SK-N-SH (cell line): ENCODE data around the gene CACNA1F. TPM values are rescaled to one million over a fixed set of nuclear protein-coding genes. Genes with fewer than 3 reads are reported as not detected.

Source experiments
- CTCF ChIA-PET: fragments of 300-600, 350-600 bp; formaldehyde crosslinking; extraction: SDS; loops from one replicate; lab custom pipeline; 2021; lab: Yijun Ruan, JAX
- POLR2A ChIA-PET: fragments of 350-600 bp; sonication (Branson Sonifier 250); formaldehyde crosslinking; extraction: SDS; loops from one replicate; lab custom pipeline; 2020; ENCODE audit warnings: antibody characterized with exemption, inconsistent platforms; lab: Yijun Ruan, JAX
- DNase-seq: peaks from one replicate; pipeline ENCODE4 v3.0.0; 2012
- H2AFZ ChIP-seq: fragments of 200-600 bp; sonication (generic); 2 replicates; pipeline ENCODE4 v1.8.1; 2016; ENCODE audit warnings: antibody characterized with exemption, mild to moderate bottlenecking, low read depth
- H3F3A ChIP-seq: fragments of 200-600 bp; sonication (generic); replicated peaks from 2 replicates; pipeline ENCODE3; 2016; ENCODE audit warnings: antibody characterized with exemption, mild to moderate bottlenecking; ENCODE audit not compliant: insufficient read depth
- H3K27ac ChIP-seq, 2 experiments: fragments of 200-500 bp in 1 of 2; fragments of 200-600 bp in 1 of 2; sonication (Bioruptor generic) in 1 of 2; sonication (generic), shearing (Covaris generic) in 1 of 2; 2 replicates each; pipeline versions ENCODE4 v1.5.1 to v1.6.1; 2014 to 2016; ENCODE audit warnings: low read depth in 2 of 2, inconsistent platforms in 1 of 2, low read length in 1 of 2, mild to moderate bottlenecking in 1 of 2, mixed read lengths in 1 of 2
- H3K27me3 ChIP-seq: fragments of 200-600 bp; sonication (generic), shearing (Covaris generic); 2 replicates; pipeline ENCODE4 v1.6.1; 2016; ENCODE audit warnings: mixed run types; ENCODE audit not compliant: insufficient read depth
- H3K36me3 ChIP-seq, 2 experiments: fragments of 200-500 bp in 1 of 2; fragments of 200-600 bp in 1 of 2; sonication (Bioruptor generic) in 1 of 2; sonication (generic) in 1 of 2; replicated peaks in 1 of 2; 2 replicates each; pipeline versions ENCODE3 to v1.5.1; 2014 to 2016; ENCODE audit warnings: low read length in 1 of 2, mild to moderate bottlenecking in 1 of 2; ENCODE audit not compliant: insufficient read depth in 2 of 2, control insufficient read depth in 1 of 2
- H3K4me1 ChIP-seq, 2 experiments: fragments of 200-500 bp in 1 of 2; fragments of 200-600 bp in 1 of 2; sonication (Bioruptor generic) in 1 of 2; sonication (generic), shearing (Covaris generic) in 1 of 2; 2 replicates each; pipeline versions ENCODE4 v1.5.1 to v1.6.1; 2014 to 2016; ENCODE audit warnings: low read depth in 1 of 2, low read length in 1 of 2, mixed run types in 1 of 2; ENCODE audit not compliant: insufficient read depth in 2 of 2, control insufficient read depth in 1 of 2
- H3K4me2 ChIP-seq: fragments of 200-600 bp; sonication (generic), shearing (Covaris generic); 2 replicates; pipeline ENCODE4 v1.6.1; 2017; ENCODE audit warnings: mixed run types
- H3K4me3 ChIP-seq, 2 experiments: fragments of 200-500 bp in 1 of 2; fragments of 200-600 bp in 1 of 2; sonication (Bioruptor generic) in 1 of 2; sonication (generic), shearing (Covaris generic) in 1 of 2; 2 replicates each; pipeline versions ENCODE4 v1.5.1 to v1.8.1; 2014 to 2016; ENCODE audit warnings: low read depth in 2 of 2, inconsistent platforms in 1 of 2, low read length in 1 of 2, mild to moderate bottlenecking in 1 of 2, mixed read lengths in 1 of 2, moderate library complexity in 1 of 2
- H3K79me2 ChIP-seq: fragments of 200-600 bp; sonication (generic); 2 replicates; pipeline ENCODE4 v1.8.1; 2017; ENCODE audit warnings: mild to moderate bottlenecking; ENCODE audit not compliant: insufficient read depth
- H3K9ac ChIP-seq: fragments of 200-600 bp; sonication (generic); 2 replicates; pipeline ENCODE4 v1.6.1; 2017; ENCODE audit warnings: mixed run types
- H3K9me2 ChIP-seq: fragments of 200-600 bp; sonication (generic); 2 replicates; pipeline ENCODE4 v1.6.1; 2017; ENCODE audit warnings: mixed run types
- H3K9me3 ChIP-seq: fragments of 200-600 bp; sonication (generic); 2 replicates; pipeline ENCODE4 v1.6.1; 2017; ENCODE audit warnings: mixed run types, mild to moderate bottlenecking, moderate library complexity
- H4K20me1 ChIP-seq: fragments of 200-600 bp; sonication (generic); 2 replicates; pipeline ENCODE4 v1.6.1; 2017; ENCODE audit warnings: mild to moderate bottlenecking, mixed run types; ENCODE audit not compliant: insufficient read depth
- CTCF ChIP-seq: fragments of 200-600 bp; sonication (generic); IDR thresholded peaks from 2 replicates; pipeline ENCODE4 v1.6.1; 2017; ENCODE audit warnings: antibody characterized with exemption, mild to moderate bottlenecking, moderate library complexity
- FOSL2 ChIP-seq: IDR thresholded peaks from 2 replicates; pipeline ENCODE4 v1.4.0; 2012; ENCODE audit warnings: low read depth, mild to moderate bottlenecking, moderate library complexity, borderline replicate concordance
- FOXJ3 ChIP-seq: sonication (generic); formaldehyde crosslinking; IDR thresholded peaks from 2 replicates; pipeline ENCODE4 v1.5.1; 2020; ENCODE audit warnings: mild to moderate bottlenecking, missing genetic modification reagents
- MAX ChIP-seq: IDR thresholded peaks from 2 replicates; pipeline ENCODE4 v1.4.0; 2012; ENCODE audit warnings: low read depth
- REST ChIP-seq: IDR thresholded peaks from 2 replicates; pipeline ENCODE4 v1.6.1; 2012; ENCODE audit warnings: mild to moderate bottlenecking, low read depth, low read length, moderate library complexity
- RFX5 ChIP-seq: IDR thresholded peaks from 2 replicates; pipeline ENCODE4 v1.6.1; 2012; ENCODE audit warnings: mild to moderate bottlenecking, improper control_type of control experiment, low read length
- RXRA ChIP-seq: IDR thresholded peaks from 2 replicates; pipeline ENCODE4 v1.4.0; 2012; ENCODE audit warnings: low read depth, mild to moderate bottlenecking, borderline replicate concordance
- SIN3A ChIP-seq: IDR thresholded peaks from 2 replicates; pipeline ENCODE4 v1.6.1; 2012; ENCODE audit warnings: low read depth, mild to moderate bottlenecking, low read length, moderate library complexity, borderline replicate concordance
- TAF1 ChIP-seq: IDR thresholded peaks from 2 replicates; pipeline ENCODE4 v1.6.1; 2012; ENCODE audit warnings: low read depth, mild to moderate bottlenecking, low read length, moderate library complexity, borderline replicate concordance
- ZBTB33 ChIP-seq: IDR thresholded peaks from 2 replicates; pipeline ENCODE4 v1.4.0; 2012; ENCODE audit warnings: low read depth, borderline replicate concordance
- WGBS: methylation state at CpG from one replicate; pipeline ENCODE4 v1.1.6; 2017; ENCODE audit warnings: low lambda C conversion rate; 5-methylcytosine and 5-hydroxymethylcytosine counted together
- polyA plus RNA-seq, 3 experiments: library from polyadenylated mRNA; depleted of rRNA; stranded (reverse); fragments of >200 nt; gene quantifications; 2 replicates each; pipeline ENCODE4 v1.2.3, GENCODE V29; 2012

The CACNA1F gene
- polyA plus RNA-seq, 1 of the 3 experiments (the other 2 are of a cell fraction) = not detected

- WGBS = 0% methylated on average over 1 of the region's 1 CpG
Observed at GRCh38 chrX:49212861-49213260, 20.3 kb downstream of the CACNA1F start.

GRCh38 chrX:49212209-49212608 lies 20.9 kb downstream of the CACNA1F start:
- Histone ChIP-seq H3K9me2 (no peaks in the 10 kb centered on the region), H3K9ac (no peak overlapping the region), H3K4me2 (no peak overlapping the region), H3K9me3 (no peaks in the 10 kb centered on the region), H3F3A (no peaks in the 10 kb centered on the region), H3K4me3 (no peak overlapping the region), H2AFZ (no peak overlapping the region), H3K27ac (no peak overlapping the region), H3K4me1 (no peaks in the 10 kb centered on the region), H3K79me2 (no peaks in the 10 kb centered on the region), H3K36me3 (no peaks in the 10 kb centered on the region), H3K27me3 (peaks cover 24% of the 10 kb centered on the region; the same call in 1 of the 2 replicates), H4K20me1 (no peaks in the 10 kb centered on the region)
- TF ChIP-seq RXRA (no peak), ZBTB33 (no peak), FOXJ3 (CRISPR knock-in tag) (no peak), MAX (no peak), REST (no peak), FOSL2 (no peak), SIN3A (no peak), TAF1 (no peak)
- WGBS = 20% methylated on average over 1 of the region's 2 CpGs
- CTCF ChIA-PET = no interaction called here
- no peak for DNase-seq
- POLR2A ChIA-PET = no interaction called here

More at GRCh38 chrX:49212861-49213260, 20.3 kb downstream of the CACNA1F start:
- CTCF ChIA-PET = no interaction called here
- Histone ChIP-seq H3K79me2 (no peaks in the 10 kb centered on the region), H3K27ac (no peak overlapping the region), H3K9ac (no peak overlapping the region)
- no peak for TF ChIP-seq RFX5
- TF ChIP-seq CTCF = no peak
- TF ChIP-seq, all 33 proteins: peak for 0
- Histone ChIP-seq H3K9me2 (no peaks in the 10 kb centered on the region), H2AFZ (no peak overlapping the region), H3F3A (no peaks in the 10 kb centered on the region), H3K4me2 (no peak overlapping the region), H3K36me3 (no peaks in the 10 kb centered on the region), H3K27me3 (peaks cover 24% of the 10 kb centered on the region; the same call in 1 of the 2 replicates), H3K9me3 (no peaks in the 10 kb centered on the region), H4K20me1 (no peaks in the 10 kb centered on the region), H3K4me1 (no peaks in the 10 kb centered on the region), H3K4me3 (no peak overlapping the region)
- POLR2A ChIA-PET = no interaction called here
- DNase-seq = no peak
